ENCODE data around the gene SLIT3. TPM values are rescaled to one million over a fixed set of nuclear protein-coding genes. Genes with fewer than 3 reads are reported as not detected.

The SLIT3 gene
- polyA plus RNA-seq, 3 donors: 49.7 to 63.8 (median 49.7) TPM

DNA sequence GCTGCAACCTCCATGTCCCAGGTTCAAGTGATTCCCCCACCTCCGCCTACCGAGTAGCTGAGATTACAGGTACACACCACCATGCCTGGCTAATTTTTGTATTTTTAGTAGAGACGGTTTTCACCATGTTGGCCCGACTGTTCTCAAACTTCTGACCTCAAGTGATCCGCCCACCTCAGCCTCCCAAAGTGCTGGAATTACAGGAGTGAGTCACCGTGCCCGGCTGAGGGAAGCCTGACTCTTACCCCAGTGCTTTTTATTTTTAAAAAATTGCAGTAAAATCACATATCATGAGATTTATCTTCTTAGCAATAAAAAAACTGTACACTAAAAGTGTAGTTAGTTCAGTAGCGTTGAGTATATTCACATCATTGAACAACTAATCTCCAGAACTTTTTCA lies 105.3 kb downstream of the SLIT3 start:
- DNase-seq (ENCODE audit: extremely low read depth in 1 of 11, low read depth in 9 of 11, low spot score in 4 of 11): no peak

DNA sequence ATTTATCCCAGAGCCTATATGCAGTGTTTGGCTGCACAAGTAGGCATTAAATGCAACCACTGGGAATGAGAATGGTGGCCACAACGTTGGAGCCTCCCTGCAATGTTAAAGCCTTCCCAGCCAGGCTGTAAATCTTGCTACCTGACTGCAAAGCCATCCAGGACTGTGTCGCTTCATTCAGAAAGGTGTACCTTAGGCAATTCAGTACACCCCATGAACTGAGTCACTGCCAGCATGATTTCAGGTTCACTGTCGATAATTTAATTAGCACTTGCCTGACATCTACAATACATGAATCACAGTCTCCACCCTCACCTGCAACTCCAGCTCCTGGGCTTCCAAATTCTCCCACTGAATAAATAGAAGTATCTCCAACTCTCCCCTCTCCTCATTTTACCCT lies 108.4 kb downstream of the SLIT3 start:
- no peak for DNase-seq (ENCODE audit: extremely low read depth in 1 of 11, low read depth in 9 of 11, low spot score in 4 of 11)

DNA sequence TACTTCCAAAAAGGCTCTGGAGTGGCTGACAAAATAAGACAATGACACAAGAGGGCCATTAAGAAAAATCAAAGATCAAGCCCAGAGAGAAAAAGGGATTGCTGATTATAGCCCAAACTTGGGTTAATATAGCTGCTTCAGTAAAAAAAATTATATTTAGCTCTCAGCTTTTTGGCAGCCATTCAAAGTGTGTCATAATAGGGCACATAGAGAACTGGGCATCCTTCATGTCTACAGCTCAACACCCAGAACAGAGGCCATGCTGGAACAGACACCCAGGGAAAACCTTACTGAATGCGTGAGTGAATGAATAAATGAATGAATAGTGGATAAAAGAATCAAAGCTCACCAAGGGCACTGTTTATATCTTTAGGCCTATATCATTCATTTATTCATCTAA lies 110.1 kb downstream of the SLIT3 start:
- no peak for DNase-seq (ENCODE audit: extremely low read depth in 1 of 11, low read depth in 9 of 11, low spot score in 4 of 11)

DNA sequence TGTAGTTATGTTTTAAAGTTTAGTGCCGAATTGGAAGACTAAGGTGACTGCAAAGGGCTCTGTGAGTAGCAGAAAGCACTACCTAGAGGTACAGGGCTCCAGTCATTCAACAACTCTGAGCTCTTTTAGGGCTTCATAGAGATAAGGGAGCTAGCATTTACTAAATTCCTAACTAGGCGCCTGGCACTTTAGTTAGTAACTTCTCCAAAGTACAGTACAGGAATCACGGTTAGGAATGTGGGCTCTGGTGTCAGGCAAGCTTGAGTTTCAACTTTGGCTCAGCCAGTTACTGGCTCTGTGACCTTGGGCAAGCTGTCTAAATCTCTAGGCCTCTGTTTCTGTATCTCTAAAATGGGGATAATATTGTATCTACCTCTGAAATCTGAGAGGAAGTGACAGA lies 115.3 kb downstream of the SLIT3 start:
- DNase-seq (ENCODE audit: extremely low read depth in 1 of 11, low read depth in 9 of 11, low spot score in 4 of 11): no peak

DNA sequence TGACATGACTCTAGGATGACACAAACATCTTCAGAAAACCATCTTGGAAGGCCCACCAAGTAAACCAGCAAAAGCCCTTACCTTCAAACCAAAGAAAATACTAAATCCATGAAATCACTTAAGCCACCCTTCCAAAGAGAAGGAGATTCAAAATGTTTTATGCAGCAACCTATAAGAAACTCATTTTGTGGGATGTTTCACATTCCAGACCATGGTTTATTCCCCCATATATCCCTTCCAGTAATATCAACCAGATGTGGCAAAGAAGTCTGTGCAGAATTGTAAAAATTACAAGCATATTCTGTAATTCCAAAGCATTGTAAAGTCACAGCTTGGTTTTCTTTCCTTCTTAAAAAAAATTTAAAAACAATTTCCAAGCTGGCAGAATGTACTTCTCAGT lies 117.4 kb downstream of the SLIT3 start:
- DNase-seq (ENCODE audit: extremely low read depth in 1 of 11, low read depth in 9 of 11, low spot score in 4 of 11): no peak

DNA sequence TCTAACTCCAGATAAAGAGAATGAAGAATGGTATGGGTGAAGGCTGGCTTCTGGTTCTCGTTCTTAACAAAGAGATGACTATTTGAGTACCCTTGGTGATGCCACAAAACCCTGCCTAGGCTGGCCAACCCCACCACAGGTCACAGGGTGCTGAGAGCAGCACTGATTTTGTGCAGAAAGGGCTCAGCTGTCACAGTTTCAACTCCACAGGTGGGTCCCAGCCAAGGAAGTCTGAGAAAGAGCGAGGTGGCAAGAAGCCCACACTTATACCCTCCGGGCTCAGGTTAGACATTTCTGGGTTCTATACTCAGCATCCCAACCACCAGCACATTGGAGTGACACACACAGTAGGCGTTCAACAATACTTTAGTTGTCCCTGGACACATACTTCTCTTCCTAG lies 118.1 kb downstream of the SLIT3 start:
- no peak for DNase-seq (ENCODE audit: extremely low read depth in 1 of 11, low read depth in 9 of 11, low spot score in 4 of 11)

DNA sequence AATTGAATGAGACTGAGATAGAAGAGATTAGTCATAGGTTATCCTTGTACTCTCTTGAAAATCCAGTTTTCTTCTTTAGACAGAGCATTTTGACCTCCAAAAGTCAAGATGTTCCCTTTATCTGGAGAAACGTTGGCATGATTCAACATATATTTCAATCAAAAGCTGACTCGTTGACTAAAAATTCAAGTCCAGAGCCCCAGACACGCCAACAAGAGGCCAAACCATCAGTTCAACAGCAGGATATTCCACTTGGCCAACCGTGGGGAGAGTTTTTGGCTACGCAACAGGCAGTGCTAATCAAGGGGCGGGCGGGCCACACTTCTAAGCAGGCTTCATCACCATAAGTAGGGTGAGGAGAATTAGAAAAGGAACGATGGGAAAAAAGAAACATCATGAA lies 119.1 kb downstream of the SLIT3 start:
- no peak for DNase-seq (ENCODE audit: extremely low read depth in 1 of 11, low read depth in 9 of 11, low spot score in 4 of 11)

DNA sequence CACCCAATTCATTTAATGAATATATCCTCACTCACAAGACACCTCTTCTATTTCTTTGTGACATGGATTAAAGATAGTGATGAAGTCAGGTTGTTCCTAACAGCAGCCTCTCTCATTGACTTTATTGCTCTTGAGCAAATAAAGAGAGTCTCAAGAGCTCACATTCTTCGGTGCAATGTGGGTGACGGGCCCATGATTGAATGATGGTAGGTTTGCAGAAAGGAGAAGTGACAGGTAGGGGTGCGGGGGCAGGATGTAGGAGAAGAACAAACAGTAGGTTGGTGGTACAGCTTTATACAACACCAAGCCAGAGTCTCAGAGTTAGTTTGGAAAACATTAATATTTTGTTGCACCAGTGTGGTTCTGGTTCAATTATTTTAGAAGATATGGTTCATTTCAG lies 122.2 kb downstream of the SLIT3 start:
- no peak for DNase-seq (ENCODE audit: extremely low read depth in 1 of 11, low read depth in 9 of 11, low spot score in 4 of 11)

DNA sequence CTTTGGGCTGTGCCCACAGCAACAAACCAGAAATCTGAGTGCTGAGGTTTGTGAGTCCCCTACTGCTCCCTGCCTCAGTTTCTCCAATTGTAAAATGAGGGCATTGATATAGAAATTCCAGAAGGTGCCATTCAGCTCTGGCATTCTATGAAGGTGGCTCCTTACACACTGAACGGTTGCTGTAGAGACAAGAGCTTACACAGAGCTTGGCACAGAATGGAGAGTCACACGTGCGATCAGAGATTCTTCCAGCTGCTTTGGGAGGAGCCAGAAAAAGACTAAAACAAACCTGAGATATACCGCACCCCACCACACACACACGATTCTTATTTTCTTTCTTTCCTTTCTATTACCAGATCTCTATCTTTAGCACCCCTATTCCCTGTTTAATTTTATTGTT lies 122.7 kb downstream of the SLIT3 start:
- DNase-seq (ENCODE audit: extremely low read depth in 1 of 11, low read depth in 9 of 11, low spot score in 4 of 11): no peak

DNA sequence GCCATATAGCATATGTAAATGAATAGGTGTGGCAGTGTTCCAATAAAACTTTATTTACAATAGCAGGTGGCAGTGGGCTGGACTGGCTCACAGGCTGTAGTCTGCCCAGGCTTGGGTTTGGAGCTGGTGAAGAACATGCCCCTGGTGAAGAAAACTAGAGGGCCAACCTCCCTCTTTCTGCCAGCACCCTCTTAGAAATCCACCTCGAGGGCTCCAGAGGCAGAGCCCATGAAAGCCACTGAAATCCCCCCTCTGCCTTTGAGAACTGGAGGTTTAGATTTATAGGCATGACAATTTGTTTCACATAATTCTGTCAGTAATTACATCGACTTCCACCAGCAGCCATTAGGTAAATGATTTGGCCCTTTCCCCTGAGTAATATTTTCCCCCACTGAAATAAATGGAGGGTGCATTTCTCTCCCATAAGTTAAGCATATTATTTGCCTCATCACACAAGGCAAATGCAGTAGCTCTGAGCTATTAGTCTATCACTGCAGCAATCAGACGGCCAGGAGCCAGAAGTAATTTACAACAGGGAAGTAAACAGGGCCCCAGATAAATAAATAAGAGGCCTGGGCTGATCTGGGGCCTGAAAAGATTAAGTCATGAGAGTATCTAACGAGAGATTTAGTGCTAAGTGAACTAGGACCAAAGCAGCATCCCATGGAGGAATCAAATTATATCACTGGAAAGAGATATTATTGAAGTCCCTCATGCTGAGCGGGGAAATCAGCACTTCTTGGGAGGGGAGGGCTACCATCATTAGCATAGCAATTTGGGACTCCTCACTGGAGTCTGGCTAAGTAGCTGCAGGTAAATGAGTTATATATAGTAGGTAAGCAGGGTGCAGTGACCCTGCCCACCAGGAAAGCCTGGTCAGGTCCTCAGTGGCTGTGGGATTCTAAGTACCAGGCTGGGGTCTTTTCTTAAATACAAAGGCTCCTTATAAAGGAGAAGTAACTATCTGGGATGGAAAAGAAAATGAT lies 123.9 kb downstream of the SLIT3 start:
- no peak for DNase-seq (ENCODE audit: extremely low read depth in 1 of 11, low read depth in 9 of 11, low spot score in 4 of 11)

DNA sequence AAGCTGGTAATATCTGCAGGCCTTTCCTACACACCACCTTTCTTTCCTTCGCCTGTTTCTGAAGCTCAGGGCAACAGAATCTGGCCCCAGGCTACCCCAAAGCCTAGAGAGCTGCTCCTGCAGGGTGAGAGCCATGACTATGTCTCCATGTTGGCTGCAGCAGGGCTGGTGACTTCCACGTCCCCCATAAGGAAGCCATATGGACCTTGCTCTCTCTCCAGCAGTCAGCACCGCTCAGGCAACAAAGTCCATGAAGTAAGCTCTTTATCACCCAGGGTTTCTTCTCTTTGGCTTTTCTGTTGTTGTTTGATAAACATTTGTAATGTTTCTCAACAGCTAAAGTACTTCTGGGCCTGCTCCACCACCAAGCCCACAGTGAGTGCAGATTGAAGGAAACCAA lies 125.2 kb downstream of the SLIT3 start:
- no peak for DNase-seq (ENCODE audit: extremely low read depth in 1 of 11, low read depth in 9 of 11, low spot score in 4 of 11)

DNA sequence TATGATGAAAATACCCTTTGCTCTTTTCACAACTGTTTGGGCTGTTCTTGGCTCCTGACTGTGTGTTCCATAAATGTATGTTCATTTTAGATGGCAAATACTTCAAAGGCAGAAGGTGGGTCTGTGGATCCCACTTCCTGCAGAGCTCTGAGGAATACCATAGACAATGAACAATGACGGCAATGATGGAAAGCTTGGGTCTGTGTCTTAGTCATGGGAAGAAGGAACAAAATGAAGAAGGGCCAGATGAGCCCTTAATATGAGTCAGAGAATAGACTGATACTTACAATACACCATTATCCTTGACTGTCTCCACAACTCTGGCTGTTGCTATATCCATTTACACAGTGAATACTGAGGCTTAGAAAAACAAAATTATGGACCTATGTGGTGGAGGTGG lies 126.0 kb downstream of the SLIT3 start:
- DNase-seq (ENCODE audit: extremely low read depth in 1 of 11, low read depth in 9 of 11, low spot score in 4 of 11): no peak

DNA sequence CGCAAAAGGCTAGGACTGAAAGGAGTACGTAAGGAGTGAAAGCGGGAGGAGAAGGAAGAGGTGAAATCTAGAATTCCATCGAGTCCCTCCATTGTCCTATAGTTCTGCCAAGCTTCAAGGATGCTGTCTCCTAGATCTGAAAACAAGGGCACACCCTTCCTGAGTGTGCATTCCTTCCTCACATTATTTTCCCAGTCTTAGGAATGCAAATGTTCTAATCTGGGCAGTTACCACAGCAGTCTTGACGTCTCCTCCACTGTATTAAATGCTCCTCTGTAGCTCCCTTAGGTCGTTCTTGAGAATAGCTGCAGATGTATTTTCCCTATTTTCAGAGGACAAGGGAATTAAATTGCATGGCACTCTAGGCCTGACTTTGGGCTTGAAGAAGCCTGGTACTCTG lies 127.6 kb downstream of the SLIT3 start:
- DNase-seq (ENCODE audit: extremely low read depth in 1 of 11, low read depth in 9 of 11, low spot score in 4 of 11): no peak

DNA sequence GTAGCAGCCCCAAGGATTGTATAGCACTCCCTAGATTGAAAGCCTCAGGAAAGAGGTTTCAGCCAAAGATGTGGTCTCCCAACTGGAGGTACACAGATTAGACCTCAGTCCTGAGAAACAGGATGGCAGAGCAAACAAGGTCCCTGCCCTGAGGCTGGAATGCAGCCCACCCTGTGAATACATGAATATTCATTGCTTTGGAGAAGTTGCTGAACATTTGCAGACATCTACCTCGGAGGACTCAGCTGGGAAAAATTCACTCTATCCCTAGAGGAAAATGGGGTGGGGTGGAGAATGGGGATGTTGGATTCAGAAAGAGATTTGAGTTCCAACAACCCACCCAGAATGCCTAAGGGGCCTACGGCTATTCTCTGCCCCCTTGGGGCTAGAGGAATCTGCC lies 129.4 kb downstream of the SLIT3 start:
- DNase-seq (ENCODE audit: extremely low read depth in 1 of 11, low read depth in 9 of 11, low spot score in 4 of 11): no peak

DNA sequence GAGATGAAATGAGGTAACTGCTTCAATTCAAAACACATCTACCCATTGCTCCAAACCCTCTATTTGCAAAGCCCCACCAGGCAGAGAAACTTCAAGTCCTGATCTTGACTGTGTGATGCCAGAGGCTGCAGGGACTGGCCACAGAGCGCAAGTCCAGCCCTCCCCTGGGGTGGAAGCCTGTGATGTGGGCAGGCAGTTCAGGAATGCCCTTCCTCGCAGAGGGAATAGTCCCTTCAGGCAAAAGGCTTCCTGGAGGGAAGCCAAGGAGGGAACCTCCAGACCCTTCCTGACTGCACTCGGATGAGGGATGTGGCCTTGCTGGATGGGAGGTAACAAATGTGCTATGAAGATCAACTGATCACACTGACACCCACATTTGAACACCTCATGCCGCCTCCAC lies 131.2 kb downstream of the SLIT3 start:
- DNase-seq (ENCODE audit: extremely low read depth in 1 of 11, low read depth in 9 of 11, low spot score in 4 of 11): no peak

DNA sequence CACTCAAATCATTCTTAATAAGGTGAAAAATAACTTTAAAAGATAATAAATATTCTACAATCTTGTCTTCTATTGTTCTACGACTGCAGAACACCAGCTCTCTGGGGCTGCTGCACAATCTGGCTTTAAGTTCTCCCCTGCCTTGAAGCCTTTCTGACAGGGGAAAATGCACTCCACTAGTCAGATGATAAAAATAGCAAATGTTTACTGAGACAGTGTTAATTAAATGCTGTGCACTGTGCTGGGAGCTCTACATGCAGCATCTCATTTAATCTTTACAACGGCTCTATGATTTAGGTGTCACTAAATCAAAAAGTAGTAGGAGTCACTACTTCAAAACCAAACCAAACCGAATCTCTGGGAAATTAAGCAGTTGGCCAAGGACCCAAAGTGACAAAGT lies 132.7 kb downstream of the SLIT3 start:
- DNase-seq (ENCODE audit: extremely low read depth in 1 of 11, low read depth in 9 of 11, low spot score in 4 of 11): no peak

DNA sequence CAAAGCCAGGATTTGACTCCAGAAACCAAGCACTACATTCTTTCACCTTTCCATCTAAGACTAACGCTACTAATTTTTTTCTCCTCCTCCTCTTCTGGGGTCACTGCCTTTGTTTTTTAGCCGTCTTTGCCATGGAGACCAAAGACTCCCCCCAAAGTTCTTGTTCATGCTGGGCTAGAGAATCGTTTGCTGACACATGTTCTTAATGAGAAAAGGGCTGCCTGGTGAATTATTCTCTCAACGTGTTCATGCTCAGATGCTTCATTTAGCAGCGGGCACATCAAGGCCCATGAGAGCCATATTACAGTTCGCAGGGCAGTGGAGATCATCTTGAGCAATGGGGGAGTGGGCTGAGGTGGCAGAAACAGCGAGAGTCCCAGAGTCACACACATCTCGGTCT lies 134.9 kb downstream of the SLIT3 start:
- DNase-seq (ENCODE audit: extremely low read depth in 1 of 11, low read depth in 9 of 11, low spot score in 4 of 11): peak in 2 of 11 donors; percentile 46 to 59

DNA sequence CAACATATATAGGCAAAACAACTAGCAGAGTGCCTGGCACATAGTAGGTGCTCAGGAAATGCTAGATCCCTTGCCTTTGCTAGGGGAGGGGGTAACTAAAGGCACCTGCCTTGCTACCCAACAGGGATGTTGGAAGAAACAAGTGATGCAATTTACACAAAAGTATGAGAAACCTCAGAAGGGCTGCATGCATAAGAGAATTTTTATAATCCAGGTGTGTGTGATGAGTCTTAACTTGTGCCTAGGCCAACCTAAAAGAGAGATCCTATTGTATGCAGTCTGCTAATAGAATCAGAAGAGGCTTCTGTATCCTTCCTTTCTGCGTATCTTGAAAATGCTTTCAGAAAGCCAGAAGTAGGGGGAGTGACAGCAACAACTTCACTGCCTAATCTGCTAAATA lies 135.9 kb downstream of the SLIT3 start:
- DNase-seq (ENCODE audit: extremely low read depth in 1 of 11, low read depth in 9 of 11, low spot score in 4 of 11): no peak

DNA sequence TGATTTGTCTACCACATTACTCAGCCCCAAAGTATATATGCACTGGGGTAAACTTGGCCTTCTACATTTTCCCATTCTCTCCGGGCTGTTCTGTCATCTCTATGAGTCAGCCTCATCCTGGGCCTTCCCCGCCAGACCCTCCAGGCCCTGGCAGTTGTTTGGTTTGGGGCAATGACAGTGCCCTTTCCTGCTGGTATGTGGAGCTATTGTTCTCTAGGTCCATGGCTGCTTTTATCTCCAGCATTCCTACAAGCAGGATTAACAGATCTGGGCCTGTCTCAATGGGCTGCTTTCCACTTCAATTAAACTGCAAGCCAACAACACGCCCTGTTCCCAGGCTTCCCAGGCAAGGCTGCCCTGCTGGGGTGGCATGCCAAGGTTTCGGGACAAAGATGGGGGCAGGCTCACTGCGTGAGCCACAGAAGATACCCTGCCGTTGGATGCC lies 136.4 kb downstream of the SLIT3 start:
- DNase-seq (ENCODE audit: extremely low read depth in 1 of 11, low read depth in 9 of 11, low spot score in 4 of 11): no peak

DNA sequence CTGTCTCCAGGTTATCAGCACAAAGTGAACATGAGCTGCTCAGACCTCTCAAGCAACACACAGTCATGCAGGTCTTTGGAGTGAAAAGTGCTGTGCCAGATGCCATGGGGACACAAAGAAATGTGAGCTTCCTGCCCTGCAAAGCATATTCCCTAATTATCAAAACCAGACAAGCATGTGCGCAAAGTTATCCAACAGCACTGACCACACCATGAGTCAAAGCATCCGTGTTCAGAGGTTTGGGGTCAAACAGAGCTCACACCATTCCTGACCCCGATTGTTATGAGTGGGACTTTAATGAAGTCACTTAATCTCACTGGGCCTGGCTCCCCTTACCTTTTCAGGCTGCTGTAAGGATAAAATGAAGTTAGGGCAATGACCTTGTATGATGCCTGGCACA lies 138.5 kb downstream of the SLIT3 start:
- DNase-seq (ENCODE audit: extremely low read depth in 1 of 11, low read depth in 9 of 11, low spot score in 4 of 11): no peak
